Activated naive CD4-positive, alpha-beta T cell (primary cell): ENCODE results near the gene MFAP4.

ENCODE experiments used
- DNase-seq, 4 experiments: peaks; one replicate each; lab custom pipeline; 2025; lab: John Stamatoyannopoulos, UW

MFAP4 gene

DNA sequence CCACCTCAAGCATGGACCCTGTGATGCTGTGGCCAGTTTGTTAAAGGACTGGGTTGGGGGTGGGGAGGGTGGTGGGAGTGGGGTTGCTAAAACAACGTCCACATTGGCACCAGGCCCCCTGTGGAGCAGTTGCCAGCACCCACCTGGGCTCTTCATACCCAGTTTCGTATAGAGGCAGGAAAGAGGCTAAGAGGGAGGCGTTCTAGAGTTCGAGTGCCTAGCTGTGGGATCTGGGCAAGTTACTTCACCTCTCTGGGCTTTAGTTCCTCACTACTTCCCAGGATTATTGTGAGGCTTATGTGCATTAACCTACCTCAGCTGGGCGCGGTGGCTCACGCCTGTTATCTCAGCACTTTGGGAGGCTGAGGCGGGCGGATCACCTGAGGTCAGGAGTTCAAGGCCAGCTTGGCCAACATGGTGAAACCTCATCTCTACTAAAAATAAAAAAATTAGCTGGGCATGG is 1.4 kb downstream of the MFAP4 start:
- DNase-seq, result no peak

DNA sequence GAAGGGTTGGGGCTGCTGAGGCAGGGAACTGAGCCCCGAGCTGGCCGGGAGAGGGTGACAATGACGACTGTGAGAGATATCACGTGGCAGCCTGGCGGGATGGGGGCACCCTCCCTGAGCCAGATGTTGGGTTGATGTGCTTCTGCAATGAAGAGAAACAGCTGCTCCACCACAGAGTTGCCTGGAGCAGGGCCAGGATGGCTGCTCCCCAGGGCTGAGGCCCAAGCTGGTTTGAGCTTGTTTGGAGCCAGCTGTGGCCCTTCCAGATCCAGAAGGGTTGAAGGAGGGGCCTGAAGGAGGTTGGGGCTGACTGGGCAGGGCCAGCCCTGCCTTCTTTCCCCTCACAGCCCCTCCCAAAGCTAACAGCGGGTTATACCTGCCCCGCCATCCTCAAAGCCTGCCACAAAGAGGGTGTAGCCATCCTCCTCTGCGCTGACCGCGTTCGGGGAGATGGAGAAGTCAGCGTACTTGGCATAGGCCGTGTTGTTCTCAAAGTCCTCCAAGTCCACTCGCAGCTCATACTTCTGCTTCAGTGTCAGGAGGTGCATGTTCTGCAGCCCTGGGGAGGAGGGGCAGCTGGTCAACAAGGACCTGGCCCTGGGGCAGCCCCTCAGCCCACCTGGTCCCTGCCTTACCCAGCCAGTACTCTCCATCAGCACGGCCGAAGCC is 2.1 kb downstream of the MFAP4 start:
- DNase-seq, result no peak

DNA sequence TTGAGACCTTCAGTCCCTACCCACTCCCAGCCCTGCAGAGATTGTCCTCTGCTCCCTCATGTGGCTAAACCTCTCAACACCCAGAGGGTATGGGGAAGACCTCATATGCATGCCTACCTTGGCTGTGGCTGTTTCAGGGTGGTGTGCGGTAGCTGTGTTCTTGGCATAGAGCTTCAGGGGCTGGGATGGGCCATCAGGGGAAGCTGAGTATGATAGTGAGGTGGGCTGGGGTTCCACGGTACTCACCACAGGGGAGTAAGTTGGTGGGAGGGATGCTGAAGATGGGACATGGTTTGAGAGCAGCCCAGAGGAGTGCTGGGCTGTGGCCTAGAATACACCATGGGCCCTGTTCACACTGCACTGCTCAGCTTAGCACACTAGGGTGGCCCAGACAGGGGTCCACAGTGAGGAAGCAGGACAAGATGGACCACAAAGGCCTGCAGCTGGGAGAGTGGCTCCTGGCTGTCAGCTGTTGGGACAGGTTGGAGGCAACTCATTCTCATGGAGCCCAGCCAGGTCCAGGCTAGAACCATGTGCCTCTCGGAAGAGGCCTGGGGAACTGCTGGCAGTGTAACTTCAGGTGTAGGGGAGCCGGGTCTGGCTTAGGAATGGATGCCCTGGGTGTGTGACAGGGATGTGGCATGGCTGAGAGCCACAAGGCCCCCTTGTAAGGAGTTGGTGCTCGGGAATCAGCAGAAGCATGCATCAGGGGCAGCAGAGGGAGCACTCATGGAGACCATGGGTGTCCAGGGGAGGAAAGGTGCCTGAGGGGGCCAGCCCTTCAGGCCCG is 3.1 kb downstream of the MFAP4 start:
- no peak for DNase-seq

DNA sequence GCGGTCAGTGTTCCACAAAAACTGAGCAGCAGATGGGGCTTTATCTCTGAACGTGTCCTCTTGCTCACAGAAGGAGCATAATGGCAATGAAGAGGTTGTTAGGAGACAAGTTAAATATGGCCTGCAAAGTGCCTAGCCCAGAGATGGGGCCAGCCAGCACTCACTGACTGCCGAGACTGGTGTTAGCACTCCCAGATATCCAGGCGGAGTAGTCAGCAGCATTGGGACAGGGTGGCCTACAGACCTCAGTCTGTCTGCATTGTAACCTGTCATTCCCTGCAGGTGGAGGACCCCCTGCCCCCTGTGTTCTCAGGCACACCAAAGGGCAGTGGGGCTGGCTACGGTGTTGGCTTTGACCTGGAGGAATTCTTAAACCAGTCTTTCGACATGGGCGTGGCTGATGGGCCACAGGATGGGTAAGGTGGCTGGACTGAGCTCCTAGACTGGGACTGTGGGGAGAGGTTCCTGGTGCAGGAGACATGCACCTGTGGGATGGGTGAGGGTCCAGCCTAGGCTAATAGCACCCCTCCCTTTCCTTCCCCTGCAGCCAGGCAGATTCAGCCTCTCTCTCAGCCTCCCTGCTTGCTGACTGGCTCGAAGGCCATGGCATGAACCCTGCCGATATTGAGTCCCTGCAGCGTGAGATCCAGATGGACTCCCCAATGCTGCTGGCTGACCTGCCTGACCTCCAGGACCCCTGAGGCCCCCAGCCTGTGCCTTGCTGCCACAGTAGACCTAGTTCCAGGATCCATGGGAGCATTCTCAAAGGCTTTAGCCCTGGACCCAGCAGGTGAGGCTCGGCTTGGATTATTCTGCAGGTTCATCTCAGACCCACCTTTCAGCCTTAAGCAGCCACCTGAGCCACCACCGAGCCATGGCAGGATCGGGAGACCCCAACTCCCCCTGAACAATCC is 4.2 kb downstream of the MFAP4 start:
- no peak for DNase-seq

DNA sequence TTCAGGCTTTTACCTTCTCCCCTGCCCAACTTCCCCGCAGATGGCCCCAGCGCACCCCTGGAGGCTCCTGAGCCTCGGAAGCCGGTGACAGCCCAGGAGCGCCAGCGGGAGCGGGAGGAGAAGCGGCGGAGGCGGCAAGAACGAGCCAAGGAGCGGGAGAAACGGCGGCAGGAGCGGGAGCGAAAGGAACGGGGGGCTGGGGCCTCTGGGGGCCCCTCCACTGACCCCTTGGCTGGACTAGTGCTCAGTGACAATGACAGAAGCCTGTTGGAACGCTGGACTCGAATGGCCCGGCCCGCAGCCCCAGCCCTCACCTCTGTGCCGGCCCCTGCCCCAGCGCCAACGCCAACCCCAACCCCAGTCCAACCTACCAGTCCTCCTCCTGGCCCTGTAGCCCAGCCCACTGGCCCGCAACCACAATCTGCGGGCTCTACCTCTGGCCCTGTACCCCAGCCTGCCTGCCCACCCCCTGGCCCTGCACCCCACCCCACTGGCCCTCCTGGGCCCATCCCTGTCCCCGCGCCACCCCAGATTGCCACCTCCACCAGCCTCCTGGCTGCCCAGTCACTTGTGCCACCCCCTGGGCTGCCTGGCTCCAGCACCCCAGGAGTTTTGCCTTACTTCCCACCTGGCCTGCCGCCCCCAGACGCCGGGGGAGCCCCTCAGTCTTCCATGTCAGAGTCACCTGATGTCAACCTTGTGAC is 5.1 kb downstream of the MFAP4 start:
- no peak for DNase-seq

DNA sequence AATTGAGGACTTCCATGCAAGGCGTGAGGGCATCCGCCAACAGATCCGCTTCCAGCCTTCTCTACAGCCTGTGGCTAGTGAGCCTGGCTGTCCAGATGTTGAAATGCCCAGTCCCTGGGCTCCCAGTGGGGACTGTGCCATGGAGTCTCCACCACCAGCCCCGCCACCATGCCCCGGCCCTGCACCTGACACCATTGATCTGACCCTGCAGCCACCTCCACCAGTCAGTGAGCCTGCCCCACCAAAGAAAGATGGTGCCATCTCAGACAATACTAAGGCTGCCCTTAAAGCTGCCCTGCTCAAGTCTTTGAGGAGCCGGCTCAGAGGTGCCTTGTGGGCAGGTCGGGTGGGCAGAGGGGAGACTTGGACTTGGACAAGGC is 5.6 kb downstream of the MFAP4 start:
- no peak for DNase-seq

DNA sequence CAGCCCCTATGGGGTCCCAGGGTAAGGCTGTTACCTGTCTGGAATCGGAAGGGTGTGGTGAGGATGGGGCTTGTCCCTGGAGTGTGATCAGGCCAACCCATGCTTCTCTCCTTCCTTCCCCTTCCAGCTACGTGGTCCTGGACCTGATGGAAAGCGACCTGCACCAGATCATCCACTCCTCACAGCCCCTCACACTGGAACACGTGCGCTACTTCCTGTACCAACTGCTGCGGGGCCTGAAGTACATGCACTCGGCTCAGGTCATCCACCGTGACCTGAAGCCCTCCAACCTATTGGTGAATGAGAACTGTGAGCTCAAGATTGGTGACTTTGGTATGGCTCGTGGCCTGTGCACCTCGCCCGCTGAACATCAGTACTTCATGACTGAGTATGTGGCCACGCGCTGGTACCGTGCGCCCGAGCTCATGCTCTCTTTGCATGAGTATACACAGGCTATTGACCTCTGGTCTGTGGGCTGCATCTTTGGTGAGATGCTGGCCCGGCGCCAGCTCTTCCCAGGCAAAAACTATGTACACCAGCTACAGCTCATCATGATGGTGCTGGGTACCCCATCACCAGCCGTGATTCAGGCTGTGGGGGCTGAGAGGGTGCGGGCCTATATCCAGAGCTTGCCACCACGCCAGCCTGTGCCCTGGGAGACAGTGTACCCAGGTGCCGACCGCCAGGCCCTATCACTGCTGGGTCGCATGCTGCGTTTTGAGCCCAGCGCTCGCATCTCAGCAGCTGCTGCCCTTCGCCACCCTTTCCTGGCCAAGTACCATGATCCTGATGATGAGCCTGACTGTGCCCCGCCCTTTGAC is 6.3 kb downstream of the MFAP4 start:
- DNase-seq, result no peak

DNA sequence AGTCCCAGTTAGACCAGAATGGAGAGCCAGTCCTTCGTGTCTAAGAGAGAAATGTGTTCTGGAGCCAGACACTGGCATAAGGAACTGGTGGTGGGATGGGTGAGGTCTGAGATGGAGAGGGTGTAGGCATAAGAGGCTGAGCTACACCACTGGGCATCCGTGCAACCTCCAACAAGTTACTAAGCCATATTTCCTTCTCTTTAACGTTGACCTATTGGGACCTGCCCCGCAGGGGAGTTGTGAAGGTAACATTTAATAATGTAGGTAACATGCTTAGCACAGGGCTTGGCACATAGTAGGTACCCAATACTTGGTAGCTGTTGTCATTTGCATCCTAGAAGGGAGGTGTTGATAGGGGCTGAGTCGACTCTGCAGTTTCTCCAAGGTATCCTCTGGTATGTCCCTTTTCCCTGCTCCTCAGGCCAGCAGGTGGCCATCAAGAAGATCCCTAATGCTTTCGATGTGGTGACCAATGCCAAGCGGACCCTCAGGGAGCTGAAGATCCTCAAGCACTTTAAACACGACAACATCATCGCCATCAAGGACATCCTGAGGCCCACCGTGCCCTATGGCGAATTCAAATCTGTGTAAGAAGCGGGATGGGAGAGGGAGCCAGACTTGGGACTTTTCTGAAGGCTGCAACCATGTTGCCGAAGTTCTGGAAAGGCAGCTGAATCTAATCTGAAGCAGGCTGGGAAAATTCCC is 7.5 kb downstream of the MFAP4 start:
- no peak for DNase-seq

DNA sequence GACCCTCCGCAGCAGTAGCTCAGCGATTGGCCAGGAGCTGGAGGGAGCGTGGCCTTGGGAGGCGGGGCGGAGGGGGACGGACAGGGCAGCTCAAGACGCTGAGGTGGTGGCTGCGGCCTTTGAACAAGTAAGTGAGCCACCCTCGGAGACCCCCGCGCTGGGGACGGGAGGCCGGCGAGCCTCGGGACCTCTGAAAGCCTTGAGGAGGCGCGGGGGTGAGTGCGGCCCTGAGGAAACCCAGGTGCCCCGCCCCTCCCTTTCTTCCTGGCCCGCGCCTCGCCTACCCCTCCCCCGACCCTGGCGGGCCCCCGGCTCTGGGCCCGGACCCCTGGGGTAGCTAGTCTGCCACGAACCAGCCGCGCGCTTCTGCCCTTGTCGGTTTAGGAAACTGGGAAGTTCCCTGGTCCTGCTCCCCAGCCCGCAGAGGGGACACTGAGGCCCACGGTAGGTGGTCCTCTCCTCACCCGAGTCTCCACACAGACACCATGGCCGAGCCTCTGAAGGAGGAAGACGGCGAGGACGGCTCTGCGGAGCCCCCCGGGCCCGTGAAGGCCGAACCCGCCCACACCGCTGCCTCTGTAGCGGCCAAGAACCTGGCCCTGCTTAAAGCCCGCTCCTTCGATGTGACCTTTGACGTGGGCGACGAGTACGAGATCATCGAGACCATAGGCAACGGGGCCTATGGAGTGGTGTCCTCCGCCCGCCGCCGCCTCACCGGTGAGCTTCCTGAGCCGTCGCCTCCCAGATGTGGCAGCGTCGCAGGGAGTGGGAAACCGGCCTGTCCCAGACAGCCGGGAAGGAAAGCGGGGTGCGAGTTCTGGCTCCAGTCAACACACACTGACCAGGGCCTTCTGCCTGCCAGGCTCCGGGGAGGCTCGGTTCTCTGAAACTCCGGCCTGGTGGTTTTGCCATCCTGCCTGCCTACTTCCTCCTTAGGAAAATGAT is 8.3 kb downstream of the MFAP4 start, which contains the start of gene MAPK7:
Gene MAPK7, plus strand, starts transcription at position 83 of the 945 bp plus-strand sequence. Its CDS starts 403 bp downstream, at position 486.
- no peak for DNase-seq

DNA sequence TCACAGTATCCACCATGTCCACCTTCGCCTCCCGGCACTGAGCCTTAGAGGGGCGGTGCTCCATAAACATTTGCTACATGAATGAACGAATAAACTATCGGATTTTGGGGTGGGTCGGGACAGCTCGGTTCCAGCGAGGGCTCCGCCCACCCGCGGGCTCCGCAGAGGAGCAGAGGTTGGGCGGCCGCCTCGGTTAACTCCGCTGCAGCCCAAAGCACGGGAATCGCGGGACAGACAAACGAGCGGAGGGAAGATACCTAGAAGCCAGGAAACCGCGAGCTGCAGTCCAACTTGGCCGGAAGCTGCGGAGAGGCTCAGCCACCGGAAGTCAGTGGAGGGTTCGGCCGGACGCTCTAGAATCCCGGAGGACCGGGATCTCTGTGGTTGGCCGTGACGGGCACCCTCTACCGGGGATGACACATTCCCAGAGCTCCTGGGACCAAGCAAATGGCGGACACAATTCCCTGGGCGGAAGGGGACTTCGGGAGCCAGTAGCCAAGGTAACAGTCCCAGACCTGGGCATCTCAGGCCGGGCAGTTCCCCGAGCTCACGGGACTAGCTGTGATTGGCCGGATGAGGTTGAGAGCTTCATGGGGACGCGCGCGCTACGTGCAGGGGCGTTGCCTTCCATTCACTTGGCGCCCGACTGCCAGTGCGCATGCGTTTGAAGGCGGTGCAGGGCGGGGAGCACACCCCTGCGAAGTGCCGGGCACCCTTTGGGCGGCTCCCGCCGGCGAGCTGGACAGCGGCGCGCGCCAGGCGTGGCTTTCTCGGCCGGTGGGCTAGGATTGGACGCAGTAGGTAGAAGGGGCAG is 9.2 kb downstream of the MFAP4 start:
- DNase-seq, result peak; percentile 79 to 88 (median 82)

DNA sequence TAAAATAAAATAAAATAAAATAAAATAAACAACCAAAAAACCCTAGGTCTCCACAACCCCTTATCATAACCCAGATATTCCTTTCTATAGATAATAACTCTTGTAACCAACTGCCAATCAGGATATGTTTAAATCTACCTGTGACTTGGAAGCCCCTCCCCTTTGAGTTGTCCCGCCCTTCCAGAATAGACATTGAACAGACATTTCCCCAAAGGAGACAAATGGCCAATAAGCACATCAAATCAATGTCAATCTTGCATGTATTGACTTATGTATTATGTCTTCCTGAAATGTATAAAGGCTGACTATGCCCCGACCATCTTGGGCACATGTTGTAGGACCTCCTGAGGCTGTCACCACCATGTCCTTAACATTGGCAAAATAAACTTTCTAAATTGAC is 10.2 kb downstream of the MFAP4 start:
- DNase-seq, result no peak

DNA sequence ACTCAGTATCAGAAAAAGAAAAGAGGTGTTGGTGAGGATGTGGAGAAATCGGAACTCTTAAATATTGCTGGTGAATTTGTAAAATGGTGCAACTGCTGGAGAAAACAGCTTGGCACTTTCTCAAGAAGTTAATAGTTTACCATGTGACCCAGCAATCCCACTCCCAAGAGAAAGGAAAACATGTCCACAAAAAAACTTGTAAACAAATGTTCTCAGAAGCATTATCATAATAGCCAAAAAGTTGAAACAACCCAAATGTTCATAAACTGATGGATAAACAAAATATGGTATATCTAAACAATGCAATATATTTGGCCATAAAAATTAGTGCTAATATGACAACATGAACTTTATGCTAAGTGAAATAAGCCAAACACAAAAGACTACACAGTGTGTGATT is 11.3 kb downstream of the MFAP4 start:
- DNase-seq, result no peak

DNA sequence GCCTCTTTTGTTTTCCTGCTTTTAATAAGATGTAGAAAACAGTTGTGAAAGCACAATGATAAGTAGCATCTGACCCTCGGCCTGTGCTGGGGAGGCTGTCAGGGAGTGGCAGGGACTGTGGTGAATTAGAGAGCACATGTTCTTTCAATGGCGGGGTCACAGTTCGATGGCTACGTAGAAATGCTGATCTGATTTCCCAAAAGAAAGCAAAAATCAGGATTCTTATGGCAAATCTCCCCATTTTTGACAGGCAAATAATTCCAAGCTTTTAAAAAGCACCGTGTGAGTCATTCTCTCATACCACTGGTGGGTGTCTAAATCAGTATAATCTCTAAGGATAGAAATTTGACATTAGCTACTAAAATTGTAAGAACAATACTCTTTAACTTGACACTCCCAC is 12.9 kb downstream of the MFAP4 start:
- DNase-seq, result no peak

DNA sequence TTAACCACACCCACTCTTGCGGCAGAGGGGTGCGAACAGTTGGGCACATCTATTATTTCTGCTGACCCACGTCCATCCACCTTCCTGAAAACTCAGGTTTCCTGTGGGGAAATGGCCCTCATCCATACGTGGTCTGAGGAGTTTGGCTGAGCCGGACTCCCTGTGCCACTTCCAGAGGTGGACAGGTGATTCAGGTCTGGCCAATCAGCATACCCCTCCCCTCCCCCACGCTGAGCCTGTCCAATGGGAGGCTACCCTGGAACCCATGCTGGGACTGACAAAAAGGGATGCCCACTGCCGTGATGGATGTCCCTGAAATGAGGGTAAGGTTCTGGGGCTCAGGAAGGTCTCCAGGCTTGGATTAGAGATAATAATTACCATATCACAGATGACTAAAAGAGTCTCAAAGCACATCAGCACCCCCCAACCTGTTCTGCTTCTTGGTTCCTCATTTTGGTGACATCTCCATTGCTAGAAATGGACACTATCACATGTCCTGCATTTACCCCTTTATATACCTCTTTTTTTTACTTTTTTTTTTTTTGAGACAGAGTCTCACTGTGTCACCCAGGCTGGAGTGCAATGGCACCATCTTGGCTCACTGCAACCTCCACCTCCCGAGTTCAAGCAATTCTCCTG is 14.0 kb downstream of the MFAP4 start:
- no peak for DNase-seq

DNA sequence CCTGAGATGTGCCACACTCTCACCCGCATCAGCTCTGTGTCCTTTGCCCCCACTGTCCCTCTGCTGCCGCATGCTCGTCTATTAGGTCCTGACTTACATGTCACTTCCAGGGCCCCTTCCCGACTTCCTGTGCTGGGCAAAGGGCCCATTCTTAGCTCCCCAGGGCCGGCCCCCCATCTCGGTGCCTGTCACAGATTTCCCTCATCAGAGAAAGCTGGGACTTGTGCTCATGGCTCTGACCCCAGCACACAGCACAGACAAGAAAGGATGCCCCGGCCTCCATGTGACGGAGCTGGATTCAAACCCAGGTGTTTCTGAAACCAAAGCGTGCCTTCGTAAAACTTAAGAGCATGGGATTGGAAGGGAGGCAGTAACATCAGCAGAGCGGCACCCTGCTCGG is 14.6 kb downstream of the MFAP4 start:
- DNase-seq, result no peak

DNA sequence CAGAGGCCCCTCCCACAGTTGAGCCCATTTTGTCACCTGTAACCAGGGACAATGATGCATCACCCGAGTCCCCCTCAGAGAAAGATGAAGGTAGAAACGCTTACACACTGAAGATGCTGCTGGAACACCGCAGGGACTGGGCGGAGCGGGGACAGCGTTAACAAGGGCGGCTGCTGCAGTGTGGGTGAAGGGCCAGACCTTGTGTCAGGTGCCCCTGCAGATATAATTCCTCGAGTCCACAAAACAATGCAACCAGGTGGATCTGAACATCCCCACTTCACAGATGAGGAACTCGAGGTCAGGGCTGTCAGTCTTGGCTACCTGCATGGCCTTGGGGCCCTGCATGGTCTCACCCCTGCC is 15.0 kb downstream of the MFAP4 start:
- no peak for DNase-seq

DNA sequence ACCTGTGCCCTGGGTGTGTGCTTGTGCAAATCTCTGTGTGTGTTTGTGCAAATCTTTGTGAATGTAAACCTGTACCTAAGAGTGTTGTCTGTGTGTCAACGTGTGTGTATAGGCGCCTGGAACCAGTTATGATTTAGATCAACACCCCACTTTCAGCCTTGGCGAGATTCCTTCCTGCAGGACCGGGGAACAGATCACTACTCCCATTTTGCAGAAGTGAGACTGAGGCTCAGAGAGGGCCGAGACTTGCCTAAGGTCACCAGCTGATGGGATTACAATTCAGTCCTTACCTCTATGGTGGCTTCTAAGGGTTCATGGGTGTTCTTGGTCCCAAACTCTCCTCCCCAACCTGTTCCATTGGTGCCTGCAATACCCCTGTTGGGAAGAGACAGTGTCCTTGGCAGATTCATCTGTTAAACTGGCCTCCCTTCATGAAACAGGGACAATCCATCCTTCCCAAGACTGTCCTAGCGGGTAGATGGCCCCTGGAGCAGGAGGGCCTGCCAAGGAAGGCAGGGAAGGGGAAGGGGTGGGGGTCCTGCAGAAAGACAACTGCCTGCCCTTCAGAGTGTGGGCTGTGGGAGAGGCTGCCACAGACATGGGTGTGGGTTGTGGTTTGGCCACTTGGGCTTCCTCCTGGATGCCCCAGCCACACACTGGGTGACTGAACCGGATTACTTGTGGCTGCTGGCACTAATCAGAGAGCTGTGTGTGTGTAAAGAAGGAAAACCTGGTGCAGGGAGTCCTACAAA is 15.6 kb downstream of the MFAP4 start:
- DNase-seq, result no peak
